Esophagus muscularis mucosa (tissue), 4 donors: ENCODE results near the gene GVQW3.

Experiments used
- EP300 ChIP-seq: sonication (generic); formaldehyde crosslinking; IDR thresholded peaks from one replicate; pipeline ENCODE4 v1.6.1; 2017; ENCODE audit warnings: antibody characterized with exemption
- POLR2A ChIP-seq: fragments of 450-650 bp; IDR thresholded peaks from one replicate; pipeline ENCODE4 v1.6.1; 2017; ENCODE audit warnings: antibody characterized with exemption, moderate library complexity, mild to moderate bottlenecking, low read depth
- POLR2AphosphoS5 ChIP-seq, 2 donors: sonication (generic); formaldehyde crosslinking; IDR thresholded peaks; one replicate each; pipeline ENCODE4 v1.6.1; 2017; ENCODE audit warnings: antibody characterized with exemption in 2 of 2
- TF ChIP-seq, protein P1 (sequence below), 3 experiments: fragments of 200-600 bp in 2 of 3; fragments of 450-650 bp in 1 of 3; sonication (generic) in 2 of 3; IDR thresholded peaks; one replicate each; pipeline ENCODE4 v1.5.1; 2017 to 2019; ENCODE audit warnings: antibody characterized with exemption in 3 of 3, mild to moderate bottlenecking in 2 of 3, moderate library complexity in 1 of 3

DNA sequence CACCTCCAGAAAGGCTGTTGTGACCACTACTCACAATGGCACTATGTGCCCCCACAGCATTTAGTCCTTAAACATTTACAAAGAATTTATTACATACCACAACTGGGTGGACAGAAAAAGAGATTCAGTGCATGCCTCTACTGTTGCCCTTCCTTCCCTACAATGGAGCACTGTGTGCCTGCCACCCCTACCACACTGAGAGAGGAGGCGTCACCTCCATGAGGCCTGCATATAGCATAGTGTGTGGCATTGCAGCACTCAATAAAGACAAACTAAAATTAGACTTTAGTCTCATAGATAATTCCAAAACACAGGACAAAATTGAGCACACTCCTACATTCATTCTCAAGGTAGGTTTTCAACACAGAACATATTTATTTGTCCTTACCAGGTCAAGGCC, 26.0 kb upstream of the GVQW3 start:
- TF ChIP-seq POLR2AphosphoS5 (IDR thresholded peaks at IDR 0.05) (no peak), EP300 (no peak), POLR2A (no peak)
- TF ChIP-seq, protein P1, sequence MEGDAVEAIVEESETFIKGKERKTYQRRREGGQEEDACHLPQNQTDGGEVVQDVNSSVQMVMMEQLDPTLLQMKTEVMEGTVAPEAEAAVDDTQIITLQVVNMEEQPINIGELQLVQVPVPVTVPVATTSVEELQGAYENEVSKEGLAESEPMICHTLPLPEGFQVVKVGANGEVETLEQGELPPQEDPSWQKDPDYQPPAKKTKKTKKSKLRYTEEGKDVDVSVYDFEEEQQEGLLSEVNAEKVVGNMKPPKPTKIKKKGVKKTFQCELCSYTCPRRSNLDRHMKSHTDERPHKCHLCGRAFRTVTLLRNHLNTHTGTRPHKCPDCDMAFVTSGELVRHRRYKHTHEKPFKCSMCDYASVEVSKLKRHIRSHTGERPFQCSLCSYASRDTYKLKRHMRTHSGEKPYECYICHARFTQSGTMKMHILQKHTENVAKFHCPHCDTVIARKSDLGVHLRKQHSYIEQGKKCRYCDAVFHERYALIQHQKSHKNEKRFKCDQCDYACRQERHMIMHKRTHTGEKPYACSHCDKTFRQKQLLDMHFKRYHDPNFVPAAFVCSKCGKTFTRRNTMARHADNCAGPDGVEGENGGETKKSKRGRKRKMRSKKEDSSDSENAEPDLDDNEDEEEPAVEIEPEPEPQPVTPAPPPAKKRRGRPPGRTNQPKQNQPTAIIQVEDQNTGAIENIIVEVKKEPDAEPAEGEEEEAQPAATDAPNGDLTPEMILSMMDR (IDR thresholded peaks at IDR 0.05), result no peak
